B cell (primary cell): Measurements from ENCODE around the gene ZFYVE21.

ENCODE experiments used
- CTCF ChIP-seq: fragments of 200-600 bp; IDR thresholded peaks from one replicate; pipeline ENCODE4 v1.8.0; 2022; ENCODE audit warnings: antibody characterized with exemption, mild to moderate bottlenecking
- EZH2 ChIP-seq: IDR thresholded peaks from 2 replicates; pipeline ENCODE4 v1.6.1; 2012; ENCODE audit warnings: borderline replicate concordance, low read depth, mild to moderate bottlenecking, moderate library complexity, low read length; ENCODE audit not compliant: insufficient read depth, poor library complexity, severe bottlenecking

GRCh38 chr14:103724116-103724515 is 8.5 kb downstream of the ZFYVE21 start:
- TF ChIP-seq CTCF (no peak), EZH2 (no peak)
